Stimulated activated CD8-positive, alpha-beta memory T cell treated with anti-CD3 and anti-CD28 coated beads, Interleukin-12 subunit alpha, Interleukin-12 subunit beta, amount 100 ng/mL, for 24 hours (primary cell): ENCODE measurements around the gene CCR7.
"Not testable (repeated sequence)": the region's sequence is repeated elsewhere in the genome, so short reads cannot be mapped to it uniquely, and the experiment has no call there.

Experiments
- DNase-seq: peaks from one replicate; pipeline ENCODE4 v3.0.0-alpha.2; 2020; ENCODE audit errors: extremely low read depth

CCR7 gene

GRCh38 chr17:40551091-40551878 is 14.0 kb downstream of the CCR7 start:
- no peak for DNase-seq

- no peak for DNase-seq
These were observed 14.7 kb downstream of the CCR7 start for GRCh38 chr17:40550608-40551007.

- DNase-seq, result no peak
These were observed 16.1 kb downstream of the CCR7 start for GRCh38 chr17:40548982-40549685.

GRCh38 chr17:40548491-40548981 is 16.7 kb downstream of the CCR7 start:
- no peak for DNase-seq

GRCh38 chr17:40547785-40548478 is 17.3 kb downstream of the CCR7 start:
- DNase-seq, result no peak

- no peak for DNase-seq
These were observed 18.0 kb downstream of the CCR7 start for GRCh38 chr17:40547079-40547784.

- not testable (repeated sequence) for DNase-seq
These were observed 18.8 kb downstream of the CCR7 start for GRCh38 chr17:40546497-40546896.

- no peak for DNase-seq
These were observed 19.6 kb downstream of the CCR7 start for GRCh38 chr17:40545660-40546059.

- DNase-seq, result no peak
These were observed 22.5 kb downstream of the CCR7 start for GRCh38 chr17:40542558-40543411.

- no peak for DNase-seq
These were observed 23.3 kb downstream of the CCR7 start for GRCh38 chr17:40541873-40542557.

- no peak for DNase-seq
These were observed 24.0 kb downstream of the CCR7 start for GRCh38 chr17:40541060-40541872.

GRCh38 chr17:40540448-40540847 is 24.8 kb downstream of the CCR7 start:
- no peak for DNase-seq

- no peak for DNase-seq
These were observed 25.4 kb downstream of the CCR7 start for GRCh38 chr17:40539711-40540411.

- DNase-seq, result no peak
These were observed 26.2 kb downstream of the CCR7 start for GRCh38 chr17:40538936-40539705.

- no peak for DNase-seq
These were observed 27.0 kb downstream of the CCR7 start for GRCh38 chr17:40538019-40538935.

- no peak for DNase-seq
These were observed 28.7 kb downstream of the CCR7 start for GRCh38 chr17:40536295-40537171.
